ENCODE results near the gene NPY2R. TPM values are rescaled to one million over a fixed set of nuclear protein-coding genes. Genes with fewer than 3 reads are reported as not detected.

The NPY2R gene
- total RNA-seq, 4 donors from 2014 or later, result 0.33 to 0.39 TPM; not detected in 2

DNA sequence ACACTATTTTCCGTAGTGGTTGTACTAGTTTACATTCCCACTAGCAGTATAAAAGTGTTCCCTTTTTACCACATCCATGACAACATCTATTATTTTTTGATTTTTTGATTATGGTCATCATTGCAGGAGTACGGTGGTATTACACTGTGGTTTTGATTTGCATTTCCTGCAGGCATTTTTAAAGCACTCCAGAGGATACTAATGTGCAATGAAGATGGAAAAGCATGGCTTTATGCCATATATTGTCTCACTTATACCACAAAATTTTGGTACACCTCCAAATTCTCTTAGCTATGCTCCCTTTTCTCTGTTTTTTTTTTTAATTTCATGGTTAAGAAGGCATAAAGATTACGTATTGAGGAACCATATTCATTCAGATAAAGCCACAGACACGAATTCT, 35.1 kb upstream of the NPY2R start:
- peaks cover 0 to 6% (median 0%) of the 10 kb centered on the region in 4 donors for H3K9me3 ChIP-seq
- no peak overlapping the region for H3K27ac ChIP-seq (replicated peaks in 1 of 4)
- no peaks in the 10 kb centered on the region for H3K36me3 ChIP-seq
- H3K4me1 ChIP-seq, result no peaks in the 10 kb centered on the region
- whole genome bisulfite sequencing, result 76% methylated on average over 4 of the region's 4 CpGs
- H3K27me3 ChIP-seq, result no peaks in the 10 kb centered on the region
- no peak for TF ChIP-seq POLR2A (IDR thresholded peaks at IDR 0.05; ENCODE audit: low read depth)
- no peak for TF ChIP-seq EP300 (IDR thresholded peaks at IDR 0.05)
- no peak for TF ChIP-seq POLR2AphosphoS5 (IDR thresholded peaks at IDR 0.05)
- TF ChIP-seq, protein P1, sequence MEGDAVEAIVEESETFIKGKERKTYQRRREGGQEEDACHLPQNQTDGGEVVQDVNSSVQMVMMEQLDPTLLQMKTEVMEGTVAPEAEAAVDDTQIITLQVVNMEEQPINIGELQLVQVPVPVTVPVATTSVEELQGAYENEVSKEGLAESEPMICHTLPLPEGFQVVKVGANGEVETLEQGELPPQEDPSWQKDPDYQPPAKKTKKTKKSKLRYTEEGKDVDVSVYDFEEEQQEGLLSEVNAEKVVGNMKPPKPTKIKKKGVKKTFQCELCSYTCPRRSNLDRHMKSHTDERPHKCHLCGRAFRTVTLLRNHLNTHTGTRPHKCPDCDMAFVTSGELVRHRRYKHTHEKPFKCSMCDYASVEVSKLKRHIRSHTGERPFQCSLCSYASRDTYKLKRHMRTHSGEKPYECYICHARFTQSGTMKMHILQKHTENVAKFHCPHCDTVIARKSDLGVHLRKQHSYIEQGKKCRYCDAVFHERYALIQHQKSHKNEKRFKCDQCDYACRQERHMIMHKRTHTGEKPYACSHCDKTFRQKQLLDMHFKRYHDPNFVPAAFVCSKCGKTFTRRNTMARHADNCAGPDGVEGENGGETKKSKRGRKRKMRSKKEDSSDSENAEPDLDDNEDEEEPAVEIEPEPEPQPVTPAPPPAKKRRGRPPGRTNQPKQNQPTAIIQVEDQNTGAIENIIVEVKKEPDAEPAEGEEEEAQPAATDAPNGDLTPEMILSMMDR (IDR thresholded peaks at IDR 0.05), result no peak
- intact Hi-C loops (cut with DNase I), result no loop called here
- no peak overlapping the region for H3K4me3 ChIP-seq
- DNase-seq (ENCODE audit: extremely low spot score), result no peak

GRCh38 chr4:155174668-155175067, 33.8 kb upstream of the NPY2R start:
- H3K36me3 ChIP-seq, result no peaks in the 10 kb centered on the region
- no peak overlapping the region for H3K4me3 ChIP-seq
- no peaks in the 10 kb centered on the region for H3K27me3 ChIP-seq
- H3K9me3 ChIP-seq, result peaks cover 0 to 2% (median 0%) of the 10 kb centered on the region in 4 donors
- no peak overlapping the region for H3K27ac ChIP-seq (replicated peaks in 1 of 4)
- DNase-seq (ENCODE audit: extremely low spot score), result no peak
- intact Hi-C loops (cut with DNase I), result no loop called here
- TF ChIP-seq, protein P1 (IDR thresholded peaks at IDR 0.05), result no peak
- TF ChIP-seq POLR2A (IDR thresholded peaks at IDR 0.05; ENCODE audit: low read depth) (no peak), EP300 (IDR thresholded peaks at IDR 0.05) (no peak), POLR2AphosphoS5 (IDR thresholded peaks at IDR 0.05) (no peak)
- WGBS, result 96% methylated on average over 1 of the region's 1 CpG
- H3K4me1 ChIP-seq, result no peaks in the 10 kb centered on the region

DNA sequence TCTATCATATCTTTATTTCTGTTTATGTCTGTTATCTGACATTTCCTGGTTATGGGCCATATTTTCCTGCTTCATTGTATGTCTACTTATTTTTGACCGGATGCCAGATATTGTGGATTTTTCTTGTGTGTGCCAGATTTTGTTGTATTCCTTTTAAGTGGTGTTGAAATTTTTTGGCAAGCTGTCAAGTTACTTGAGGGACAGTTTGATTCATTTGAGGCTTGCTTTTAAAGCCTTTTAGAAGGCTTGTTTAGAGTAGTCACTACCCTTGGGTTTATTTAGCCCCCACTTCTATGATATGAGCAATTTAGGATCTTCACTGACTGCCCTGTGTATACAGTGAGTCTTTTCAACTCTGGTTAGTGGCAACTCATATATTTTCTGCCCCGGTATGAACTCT, 29.2 kb upstream of the NPY2R start:
- Histone ChIP-seq H3K9me3 (no peaks in the 10 kb centered on the region), H3K4me3 (no peak overlapping the region), H3K4me1 (no peaks in the 10 kb centered on the region), H3K27ac (replicated peaks in 1 of 4) (no peak overlapping the region), H3K36me3 (no peaks in the 10 kb centered on the region), H3K27me3 (no peaks in the 10 kb centered on the region)
- no peak for DNase-seq (ENCODE audit: extremely low spot score)
- TF ChIP-seq POLR2A (IDR thresholded peaks at IDR 0.05; ENCODE audit: low read depth) (no peak), EP300 (IDR thresholded peaks at IDR 0.05) (no peak), POLR2AphosphoS5 (IDR thresholded peaks at IDR 0.05) (no peak)
- TF ChIP-seq, protein P1 (IDR thresholded peaks at IDR 0.05), result no peak
- intact Hi-C loops (cut with DNase I), result no loop called here
- WGBS, result 52% methylated on average over 2 of the region's 2 CpGs

- Histone ChIP-seq H3K27me3 (no peaks in the 10 kb centered on the region), H3K36me3 (no peaks in the 10 kb centered on the region), H3K9me3 (no peaks in the 10 kb centered on the region), H3K4me3 (no peak overlapping the region), H3K27ac (replicated peaks in 1 of 4) (no peak overlapping the region), H3K4me1 (no peaks in the 10 kb centered on the region)
- 88% methylated on average over 2 of the region's 2 CpGs for WGBS
- DNase-seq (ENCODE audit: extremely low spot score), result no peak
- intact Hi-C loops (cut with DNase I), result no loop called here
- TF ChIP-seq EP300 (IDR thresholded peaks at IDR 0.05) (no peak), POLR2A (IDR thresholded peaks at IDR 0.05; ENCODE audit: low read depth) (no peak), POLR2AphosphoS5 (IDR thresholded peaks at IDR 0.05) (no peak)
- TF ChIP-seq, protein P1 (IDR thresholded peaks at IDR 0.05), result no peak
These were observed 21.5 kb upstream of the NPY2R start for GRCh38 chr4:155186972-155187371.

GRCh38 chr4:155187989-155188388, 20.4 kb upstream of the NPY2R start:
- 0% methylated on average over 1 of the region's 1 CpG for WGBS
- Histone ChIP-seq H3K4me3 (no peak overlapping the region), H3K27ac (replicated peaks in 1 of 4) (no peak overlapping the region), H3K4me1 (no peaks in the 10 kb centered on the region), H3K36me3 (no peaks in the 10 kb centered on the region), H3K27me3 (no peaks in the 10 kb centered on the region), H3K9me3 (no peaks in the 10 kb centered on the region)
- TF ChIP-seq POLR2AphosphoS5 (IDR thresholded peaks at IDR 0.05) (no peak), POLR2A (IDR thresholded peaks at IDR 0.05; ENCODE audit: low read depth) (no peak), EP300 (IDR thresholded peaks at IDR 0.05) (no peak)
- TF ChIP-seq, protein P1 (IDR thresholded peaks at IDR 0.05), result no peak
- intact Hi-C loops (cut with DNase I), result no loop called here
- DNase-seq (ENCODE audit: extremely low spot score), result no peak
